PC-9 (cell line): ENCODE results near the gene HYAL1.

ENCODE experiments used
- CTCF ChIP-seq: fragments of 200-600 bp; sonication (generic); conservative IDR thresholded peaks from 2 replicates; pipeline ENCODE4 v1.6.1; 2017; ENCODE audit warnings: mixed run types, antibody characterized with exemption, mild to moderate bottlenecking, moderate library complexity
- EZH2 ChIP-seq: fragments of 200-600 bp; sonication (generic); IDR thresholded peaks from 2 replicates; pipeline ENCODE4 v1.8.0; 2017; ENCODE audit warnings: antibody characterized with exemption, low read depth

DNA sequence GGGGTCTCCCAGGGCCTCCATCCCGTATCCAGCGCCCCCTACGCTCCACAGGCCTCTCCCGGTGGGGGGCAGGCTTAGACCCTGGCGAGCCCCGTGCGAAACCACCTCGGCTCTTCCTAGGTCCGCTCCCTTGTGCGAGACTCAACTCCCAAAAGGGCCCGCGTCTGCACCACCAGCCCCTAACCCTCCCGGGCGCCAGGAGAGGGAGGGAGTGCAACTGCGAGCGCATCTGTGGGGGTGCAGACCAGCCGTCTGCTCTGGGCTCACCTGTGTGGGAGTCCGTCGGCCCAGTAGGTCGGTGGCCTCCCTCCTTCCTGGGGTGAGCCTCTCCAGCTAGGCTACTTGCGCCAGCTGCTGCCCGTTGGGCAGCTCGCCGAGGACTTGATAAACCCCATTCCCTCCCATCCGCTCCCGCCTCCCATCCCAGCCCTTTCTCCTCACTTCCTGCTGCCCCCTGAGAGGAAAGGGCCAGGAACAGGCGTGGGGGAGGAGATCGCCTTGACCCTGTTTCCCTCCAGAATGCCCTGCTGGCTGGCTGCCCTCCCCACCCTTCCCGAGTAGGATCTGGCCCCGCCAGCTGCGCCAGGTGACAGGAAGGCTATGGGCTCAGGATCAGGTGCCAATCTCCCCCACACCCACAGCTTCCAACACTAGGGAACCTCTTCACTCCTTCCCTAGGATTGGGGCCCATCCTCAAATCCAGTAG lies 19.2 kb upstream of the HYAL1 start, which contains the start of gene HYAL2:
- no peak for TF ChIP-seq CTCF
- TF ChIP-seq EZH2 = no peak
